Esophagus squamous epithelium (tissue), 4 donors: ENCODE measurements around the gene OR7A10.

Source experiments
- CTCF ChIP-seq, 6 experiments: fragments of 450-650 bp in 4 of 6; fragments of 200-600 bp in 2 of 6; sonication (generic) in 2 of 6; IDR thresholded peaks; one replicate each; pipeline ENCODE4 v1.5.1; 2016 to 2019; ENCODE audit warnings: antibody characterized with exemption in 6 of 6, mild to moderate bottlenecking in 4 of 6, moderate library complexity in 4 of 6
- POLR2A ChIP-seq, 4 donors: fragments of 450-650 bp; IDR thresholded peaks; one replicate each; pipeline ENCODE4 v1.6.1; 2017; ENCODE audit warnings: antibody characterized with exemption in 4 of 4, mild to moderate bottlenecking in 4 of 4, moderate library complexity in 3 of 4

DNA sequence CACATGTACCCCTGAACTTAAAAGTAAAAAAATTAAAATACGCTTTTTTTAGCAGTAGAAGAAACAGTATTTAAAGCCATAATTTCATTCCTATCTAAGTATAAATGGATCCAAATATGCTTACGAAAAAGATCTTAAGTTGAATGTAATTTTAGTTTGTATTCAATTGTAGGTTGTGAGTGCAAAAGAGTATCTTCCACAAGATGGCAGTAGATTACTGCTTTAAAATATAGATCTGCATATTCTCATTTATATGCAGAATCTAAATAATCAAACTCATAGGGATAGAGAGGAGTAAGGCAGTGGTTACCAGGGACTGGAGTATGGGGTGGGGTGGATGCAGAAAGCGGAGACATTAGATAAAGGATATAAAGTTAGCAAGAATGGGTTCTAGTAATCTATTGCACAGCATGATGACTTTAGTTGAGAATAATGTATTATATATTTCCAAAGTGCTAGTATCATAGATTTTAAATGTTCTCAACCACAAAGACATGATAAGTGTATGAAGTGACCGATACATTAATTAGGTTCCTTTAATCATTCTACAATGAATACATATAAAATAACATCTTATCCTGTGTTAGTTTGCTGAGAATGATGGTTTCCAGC lies 23.0 kb upstream of the OR7A10 start:
- peak in 5 of 6 experiments; percentile 14 to 56 (median 35) for TF ChIP-seq CTCF (IDR thresholded peaks at IDR 0.05)
- TF ChIP-seq POLR2A (IDR thresholded peaks at IDR 0.05) = no peak
